Breast epithelium (tissue), 4 donors: ENCODE results near the gene HDAC4. TPM values are rescaled to one million over a fixed set of nuclear protein-coding genes. Genes with fewer than 3 reads are reported as not detected.

Source experiments
- DNase-seq, 2 donors: peaks; one replicate each; pipeline ENCODE4 v3.0.0-alpha.2; 2019; ENCODE audit warnings: low spot score in 2 of 2
- H3K27ac ChIP-seq, 2 donors: fragments of 200-600 bp; sonication (generic) in 1 of 2; one replicate each; pipeline ENCODE4 v1.5.1; 2016 to 2019; ENCODE audit warnings: mild to moderate bottlenecking in 1 of 2
- H3K27me3 ChIP-seq, 2 donors: fragments of 200-600 bp; sonication (generic) in 1 of 2; one replicate each; pipeline versions ENCODE4 v1.5.1 to v1.6.0; 2017 to 2019; ENCODE audit warnings: control low read depth in 1 of 2, mild to moderate bottlenecking in 1 of 2
- H3K36me3 ChIP-seq: fragments of 200-600 bp; one replicate; pipeline ENCODE4 v1.5.1; 2019
- H3K4me1 ChIP-seq, 2 donors: fragments of 200-600 bp; sonication (generic); one replicate each; pipeline ENCODE4 v1.5.1; 2016 to 2019; ENCODE audit warnings: control low read depth in 1 of 2
- H3K4me3 ChIP-seq, 3 donors: fragments of 200-600 bp; sonication (generic); 1 replicate in 2 of 3; 2 replicates in 1 of 3; pipeline ENCODE4 v1.5.1; 2016 to 2019; ENCODE audit warnings: mild to moderate bottlenecking in 3 of 3, moderate library complexity in 2 of 3
- H3K9me3 ChIP-seq, 2 donors: fragments of 200-600 bp; sonication (generic) in 1 of 2; one replicate each; pipeline ENCODE4 v1.5.1; 2016 to 2019; ENCODE audit warnings: control low read depth in 1 of 2
- POLR2A ChIP-seq: fragments of 450-650 bp; IDR thresholded peaks from one replicate; pipeline ENCODE4 v1.6.1; 2016; ENCODE audit warnings: antibody characterized with exemption, mild to moderate bottlenecking, moderate library complexity
- POLR2AphosphoS5 ChIP-seq, 3 donors: sonication (generic); formaldehyde crosslinking; IDR thresholded peaks; one replicate each; pipeline ENCODE4 v1.6.1; 2017; ENCODE audit warnings: antibody characterized with exemption in 3 of 3
- intact Hi-C: fragments of 100-400 bp; cut with DNase I; formaldehyde crosslinking; loops from one replicate; pipeline ENCODE4 v1.15.1; 2023; ENCODE audit warnings: low total_unique reads
- total RNA-seq, 3 donors: library from RNA; depleted of rRNA; stranded (reverse); fragments of >200 nt; gene quantifications; one replicate each; pipeline ENCODE4 v1.1.0, GENCODE V29; 2016
- TF ChIP-seq, protein P1 (sequence below), 3 donors: fragments of 450-650 bp; IDR thresholded peaks; one replicate each; pipeline ENCODE4 v1.5.1; 2016 to 2017; ENCODE audit warnings: antibody characterized with exemption in 3 of 3, mild to moderate bottlenecking in 3 of 3, moderate library complexity in 3 of 3

HDAC4 gene
- total RNA-seq, 3 donors from 2014 or later = 20.3 to 36.0 (median 32.8) TPM

DNA sequence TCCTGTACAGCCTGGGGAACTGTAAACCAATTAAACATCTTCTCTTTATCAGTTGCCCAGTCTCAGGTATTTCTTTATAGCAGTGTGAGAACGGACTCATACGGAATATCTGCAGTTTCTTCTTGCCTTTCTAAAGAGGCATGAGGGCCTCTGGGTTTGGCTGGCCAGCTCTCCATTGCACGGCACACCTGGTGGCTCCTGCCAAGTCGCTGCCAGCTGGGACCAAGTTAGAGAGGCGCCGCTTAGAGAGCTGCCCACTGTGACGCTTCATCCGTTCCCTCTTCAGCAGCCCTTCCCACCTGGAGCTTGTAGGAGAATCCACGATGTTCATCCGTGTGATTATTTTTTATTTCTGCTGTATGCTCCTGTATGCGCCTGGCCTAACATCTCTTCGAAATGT, 357.5 kb downstream of the HDAC4 start:
- TF ChIP-seq POLR2AphosphoS5 (IDR thresholded peaks at IDR 0.05) (no peak), POLR2A (no peak)
- TF ChIP-seq, protein P1, sequence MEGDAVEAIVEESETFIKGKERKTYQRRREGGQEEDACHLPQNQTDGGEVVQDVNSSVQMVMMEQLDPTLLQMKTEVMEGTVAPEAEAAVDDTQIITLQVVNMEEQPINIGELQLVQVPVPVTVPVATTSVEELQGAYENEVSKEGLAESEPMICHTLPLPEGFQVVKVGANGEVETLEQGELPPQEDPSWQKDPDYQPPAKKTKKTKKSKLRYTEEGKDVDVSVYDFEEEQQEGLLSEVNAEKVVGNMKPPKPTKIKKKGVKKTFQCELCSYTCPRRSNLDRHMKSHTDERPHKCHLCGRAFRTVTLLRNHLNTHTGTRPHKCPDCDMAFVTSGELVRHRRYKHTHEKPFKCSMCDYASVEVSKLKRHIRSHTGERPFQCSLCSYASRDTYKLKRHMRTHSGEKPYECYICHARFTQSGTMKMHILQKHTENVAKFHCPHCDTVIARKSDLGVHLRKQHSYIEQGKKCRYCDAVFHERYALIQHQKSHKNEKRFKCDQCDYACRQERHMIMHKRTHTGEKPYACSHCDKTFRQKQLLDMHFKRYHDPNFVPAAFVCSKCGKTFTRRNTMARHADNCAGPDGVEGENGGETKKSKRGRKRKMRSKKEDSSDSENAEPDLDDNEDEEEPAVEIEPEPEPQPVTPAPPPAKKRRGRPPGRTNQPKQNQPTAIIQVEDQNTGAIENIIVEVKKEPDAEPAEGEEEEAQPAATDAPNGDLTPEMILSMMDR (IDR thresholded peaks at IDR 0.05) = no peak
- no peak for DNase-seq
- intact Hi-C loops = no loop called here

DNA sequence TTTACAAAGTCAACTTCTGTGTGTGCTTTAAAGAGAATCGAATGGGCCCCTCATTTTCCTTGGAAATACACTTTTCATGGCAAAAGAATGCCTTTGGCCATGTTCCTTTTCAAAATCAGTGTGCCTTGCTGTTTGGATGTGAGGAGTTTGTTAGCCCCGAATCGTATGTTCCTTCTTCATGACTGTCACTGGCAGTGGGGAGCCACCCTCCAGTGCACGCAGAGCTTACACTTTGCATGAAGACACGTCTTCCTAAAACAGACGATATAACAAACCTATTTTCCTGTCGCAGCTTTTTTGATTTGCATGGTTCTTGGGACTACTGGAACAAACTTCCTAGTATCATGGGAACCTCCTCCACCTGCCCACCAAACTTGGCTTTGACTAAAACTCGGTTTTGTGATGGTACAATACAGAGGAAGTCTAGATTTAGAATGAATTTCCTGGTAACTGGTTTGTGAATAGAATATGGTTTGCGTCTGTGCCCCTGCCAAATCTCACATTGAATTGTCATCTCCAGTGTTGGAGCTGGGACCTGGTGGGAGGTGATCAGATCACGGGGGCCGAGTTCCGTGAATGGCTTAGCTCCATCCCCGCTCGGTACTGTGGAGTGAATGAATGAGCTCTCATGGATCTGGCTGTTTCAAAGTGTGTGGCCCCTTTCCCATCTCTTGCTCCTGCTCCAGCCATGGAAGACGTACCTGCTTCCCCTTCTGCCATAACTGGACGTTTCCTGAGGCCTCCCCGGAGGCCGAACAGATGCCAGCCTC, 358.1 kb downstream of the HDAC4 start:
- intact Hi-C loops = no loop called here
- Histone ChIP-seq H3K27me3 (no peaks in the 10 kb centered on the region), H3K4me1 (no peaks in the 10 kb centered on the region), H3K4me3 (no peak overlapping the region), H3K27ac (no peak overlapping the region), H3K36me3 (no peaks in the 10 kb centered on the region), H3K9me3 (no peaks in the 10 kb centered on the region)
- DNase-seq = no peak
- TF ChIP-seq, protein P1 (IDR thresholded peaks at IDR 0.05) = no peak
- TF ChIP-seq POLR2A = no peak

More for the DNA sequence above, 357.5 kb downstream of the HDAC4 start:
- Histone ChIP-seq H3K27ac (no peak overlapping the region), H3K4me3 (no peak overlapping the region), H3K9me3 (no peaks in the 10 kb centered on the region), H3K4me1 (no peaks in the 10 kb centered on the region), H3K27me3 (no peaks in the 10 kb centered on the region), H3K36me3 (no peaks in the 10 kb centered on the region)

DNA sequence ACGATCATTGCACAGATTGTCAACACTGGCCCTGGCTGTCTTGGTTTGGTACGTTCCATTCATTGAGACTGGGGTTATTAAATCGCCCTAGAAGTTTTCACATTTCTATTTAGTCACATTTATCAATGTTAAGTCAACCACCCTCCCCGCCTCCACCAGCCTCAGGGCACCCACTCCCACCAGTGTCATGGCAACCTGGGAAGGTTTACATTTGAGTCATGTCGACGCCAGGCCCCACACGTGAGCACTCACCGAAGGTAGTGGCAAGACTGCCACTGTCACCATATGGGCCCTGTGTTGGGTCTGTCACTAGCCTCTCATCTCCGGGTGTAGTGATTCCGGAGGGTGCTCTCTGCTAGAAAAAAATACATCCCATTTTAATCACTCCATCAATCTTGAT, 358.8 kb downstream of the HDAC4 start:
- Histone ChIP-seq H3K4me3 (no peak overlapping the region), H3K27ac (no peak overlapping the region), H3K27me3 (no peaks in the 10 kb centered on the region), H3K4me1 (no peaks in the 10 kb centered on the region), H3K9me3 (no peaks in the 10 kb centered on the region), H3K36me3 (no peaks in the 10 kb centered on the region)
- intact Hi-C loops = no loop called here
- DNase-seq = no peak
- TF ChIP-seq, protein P1 (IDR thresholded peaks at IDR 0.05) = no peak
- TF ChIP-seq POLR2AphosphoS5 (IDR thresholded peaks at IDR 0.05) = no peak
- TF ChIP-seq POLR2A = no peak

DNA sequence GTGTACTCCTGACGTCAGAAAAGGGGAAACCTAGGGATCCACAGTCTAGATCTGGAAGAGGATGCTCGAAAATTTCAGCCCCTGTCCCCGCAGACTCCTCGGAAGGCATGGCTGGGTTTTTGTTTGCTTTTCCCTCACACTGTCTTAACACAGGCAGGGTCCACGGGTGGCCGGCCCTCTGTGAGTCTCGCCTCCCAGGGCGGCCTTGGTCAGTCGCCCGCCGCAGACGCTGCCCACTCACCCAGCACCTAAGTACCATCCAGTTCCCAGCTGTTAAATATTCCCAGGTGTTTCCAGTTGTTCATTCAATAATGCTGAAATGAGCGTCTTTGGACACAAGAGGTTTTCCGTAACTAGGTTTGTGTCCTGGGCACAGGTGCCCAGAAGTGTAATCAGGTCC, 359.8 kb downstream of the HDAC4 start:
- no peaks in the 10 kb centered on the region for H3K27me3 ChIP-seq
- no peaks in the 10 kb centered on the region for H3K4me1 ChIP-seq
- no peak overlapping the region for H3K4me3 ChIP-seq
- intact Hi-C loops = no loop called here
- H3K27ac ChIP-seq = no peak overlapping the region
- no peak for DNase-seq
- no peaks in the 10 kb centered on the region for H3K36me3 ChIP-seq
- TF ChIP-seq, protein P1 (IDR thresholded peaks at IDR 0.05) = no peak
- TF ChIP-seq POLR2A = no peak
- no peak for TF ChIP-seq POLR2AphosphoS5 (IDR thresholded peaks at IDR 0.05)
- H3K9me3 ChIP-seq = no peaks in the 10 kb centered on the region

DNA sequence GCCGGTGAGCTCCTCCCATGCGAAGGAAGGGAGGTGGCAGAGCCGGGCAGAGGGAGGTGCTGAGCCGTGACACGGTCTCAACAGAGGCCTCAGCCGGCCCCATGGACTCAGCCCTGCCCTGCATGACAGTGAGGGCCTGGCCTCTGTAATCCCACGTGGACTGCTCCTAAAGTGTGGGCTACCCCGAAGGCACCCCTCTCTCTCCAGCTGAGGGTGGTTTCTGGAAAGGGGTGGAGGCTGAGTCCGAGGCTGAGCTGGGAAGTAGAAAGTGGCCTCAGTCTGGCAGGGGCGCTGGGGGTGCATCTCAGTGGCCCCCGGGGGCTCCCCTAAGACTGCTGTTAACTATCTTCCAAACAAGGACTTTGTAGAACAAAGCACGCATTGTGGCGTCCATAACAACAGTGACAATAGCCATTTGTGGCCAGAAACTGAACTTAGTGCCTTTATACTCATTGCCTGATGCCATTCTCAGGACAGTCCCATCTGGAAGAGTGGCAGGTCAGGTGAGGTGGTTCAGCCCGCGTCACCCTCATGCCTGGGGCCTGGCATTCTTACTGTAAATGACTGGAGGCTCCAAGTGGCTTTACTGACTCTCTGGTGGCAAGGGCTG, 360.6 kb downstream of the HDAC4 start:
- no peak for TF ChIP-seq POLR2AphosphoS5 (IDR thresholded peaks at IDR 0.05)
- no peak for TF ChIP-seq POLR2A
- TF ChIP-seq, protein P1 (IDR thresholded peaks at IDR 0.05) = no peak

More for the DNA sequence above, 360.6 kb downstream of the HDAC4 start:
- Histone ChIP-seq H3K4me3 (no peak overlapping the region), H3K27ac (no peak overlapping the region), H3K4me1 (no peaks in the 10 kb centered on the region), H3K36me3 (no peaks in the 10 kb centered on the region), H3K9me3 (no peaks in the 10 kb centered on the region), H3K27me3 (no peaks in the 10 kb centered on the region)
- intact Hi-C loops = no loop called here
- DNase-seq = no peak
